GM18907 (cell line): ENCODE measurements around the gene SHC3.
A peak's percentile ranks its signal among the peaks of the same experiment; 100 is the strongest.

Experiments
- ATAC-seq: cut with Tn5 transposase; IDR thresholded peaks from one replicate; pipeline ENCODE4 v1.9.1; 2021; ENCODE audit warnings: mild to moderate bottlenecking, moderate library complexity; ENCODE audit not compliant: unreplicated experiment

Gene SHC3

GRCh38 chr9:89006996-89007967 lies 171.3 kb downstream of the SHC3 start:
- no peak for ATAC-seq

GRCh38 chr9:89006267-89006666 lies 172.4 kb downstream of the SHC3 start:
- no peak for ATAC-seq

GRCh38 chr9:89005323-89005722 lies 173.3 kb downstream of the SHC3 start:
- no peak for ATAC-seq

- no peak for ATAC-seq
Observed at GRCh38 chr9:89002987-89003386, 175.6 kb downstream of the SHC3 start.

GRCh38 chr9:89001917-89002540 lies 176.6 kb downstream of the SHC3 start:
- ATAC-seq = no peak

GRCh38 chr9:89000973-89001916 lies 177.4 kb downstream of the SHC3 start:
- peak; percentile 79 for ATAC-seq

GRCh38 chr9:89000371-89000781 lies 178.2 kb downstream of the SHC3 start:
- no peak for ATAC-seq

- ATAC-seq = no peak
Observed at GRCh38 chr9:88998911-88999310, 179.7 kb downstream of the SHC3 start.

GRCh38 chr9:88998503-88998902 lies 180.1 kb downstream of the SHC3 start:
- ATAC-seq = no peak

- ATAC-seq = no peak
Observed at GRCh38 chr9:88997646-88998045, 181.0 kb downstream of the SHC3 start.

GRCh38 chr9:88996921-88997235 lies 181.7 kb downstream of the SHC3 start:
- ATAC-seq = no peak

- no peak for ATAC-seq
Observed at GRCh38 chr9:88996046-88996920, 182.3 kb downstream of the SHC3 start.

- no peak for ATAC-seq
Observed at GRCh38 chr9:88995627-88996026, 183.0 kb downstream of the SHC3 start.

GRCh38 chr9:88995200-88995577 lies 183.4 kb downstream of the SHC3 start:
- ATAC-seq = no peak

- no peak for ATAC-seq
Observed at GRCh38 chr9:88994469-88995199, 184.0 kb downstream of the SHC3 start.

GRCh38 chr9:88993871-88994460 lies 184.7 kb downstream of the SHC3 start:
- ATAC-seq = no peak

- ATAC-seq = no peak
Observed at GRCh38 chr9:88993327-88993726, 185.3 kb downstream of the SHC3 start.

GRCh38 chr9:88992556-88992955 lies 186.1 kb downstream of the SHC3 start:
- ATAC-seq = no peak
